Activated CD8-positive, alpha-beta memory T cell treated with anti-CD3 and anti-CD28 coated beads for 24 hours (primary cell): ENCODE results near the gene MAP7D1.

Source experiments
- DNase-seq: peaks from one replicate; pipeline ENCODE4 v3.0.0-alpha.2; 2020

Gene MAP7D1

GRCh38 chr1:36155408-36156328 is at the start of gene MAP7D1:
MAP7D1 (plus strand) TSS chr1:36156160; CDS start chr1:36156418, 258 bp downstream.
- DNase-seq, result peak; percentile 97

- DNase-seq, result no peak
These were observed 49.7 kb upstream of the MAP7D1 start for GRCh38 chr1:36106269-36106668.

GRCh38 chr1:36107394-36107793 is 48.6 kb upstream of the MAP7D1 start:
- no peak for DNase-seq

GRCh38 chr1:36108314-36108713 is 47.6 kb upstream of the MAP7D1 start:
- no peak for DNase-seq

- peak; percentile 76 for DNase-seq
These were observed 46.8 kb upstream of the MAP7D1 start for GRCh38 chr1:36109041-36109679.

- no peak for DNase-seq
These were observed 44.8 kb upstream of the MAP7D1 start for GRCh38 chr1:36111151-36111550.

- no peak for DNase-seq
These were observed 43.1 kb upstream of the MAP7D1 start for GRCh38 chr1:36112823-36113222.

GRCh38 chr1:36114371-36114770 is 41.6 kb upstream of the MAP7D1 start:
- DNase-seq, result no peak

- no peak for DNase-seq
These were observed 40.7 kb upstream of the MAP7D1 start for GRCh38 chr1:36115200-36115669.

- no peak for DNase-seq
These were observed 40.0 kb upstream of the MAP7D1 start for GRCh38 chr1:36115931-36116330.

- no peak for DNase-seq
These were observed 39.1 kb upstream of the MAP7D1 start for GRCh38 chr1:36116901-36117300.

GRCh38 chr1:36118447-36119204 is 37.3 kb upstream of the MAP7D1 start:
- no peak for DNase-seq

- no peak for DNase-seq
These were observed 36.5 kb upstream of the MAP7D1 start for GRCh38 chr1:36119456-36119855.

- DNase-seq, result no peak
These were observed 33.6 kb upstream of the MAP7D1 start for GRCh38 chr1:36122062-36123030.

- DNase-seq, result no peak
These were observed 32.6 kb upstream of the MAP7D1 start for GRCh38 chr1:36123356-36123755.

- DNase-seq, result no peak
These were observed 31.4 kb upstream of the MAP7D1 start for GRCh38 chr1:36124404-36125128.

- peak; percentile 63 for DNase-seq
These were observed 30.6 kb upstream of the MAP7D1 start, which contains the start of gene COL8A2 for GRCh38 chr1:36125129-36125991. COL8A2 (minus strand) TSS chr1:36125222; CDS start chr1:36100242, 24,980 bp downstream.

- no peak for DNase-seq
These were observed 29.8 kb upstream of the MAP7D1 start for GRCh38 chr1:36126005-36126716.

GRCh38 chr1:36126797-36127500 is 29.0 kb upstream of the MAP7D1 start:
- no peak for DNase-seq
